A673 (cell line): ENCODE measurements around the gene ASTN2.

ENCODE experiments used
- EZH2 ChIP-seq: fragments of 200-600 bp; sonication (generic); IDR thresholded peaks from 2 replicates; pipeline ENCODE4 v1.6.1; 2017; ENCODE audit warnings: borderline replicate concordance, low read depth, mild to moderate bottlenecking, mixed read lengths, antibody characterized with exemption, low read length; ENCODE audit not compliant: poor library complexity, severe bottlenecking
- TF ChIP-seq, protein P1 (sequence below): fragments of 300-800, 200-600 bp; sonication (generic); conservative IDR thresholded peaks from 2 replicates; pipeline ENCODE4 v1.5.1; 2017; ENCODE audit warnings: low read depth, mild to moderate bottlenecking, antibody characterized with exemption, low read length, moderate library complexity, mixed read lengths

DNA sequence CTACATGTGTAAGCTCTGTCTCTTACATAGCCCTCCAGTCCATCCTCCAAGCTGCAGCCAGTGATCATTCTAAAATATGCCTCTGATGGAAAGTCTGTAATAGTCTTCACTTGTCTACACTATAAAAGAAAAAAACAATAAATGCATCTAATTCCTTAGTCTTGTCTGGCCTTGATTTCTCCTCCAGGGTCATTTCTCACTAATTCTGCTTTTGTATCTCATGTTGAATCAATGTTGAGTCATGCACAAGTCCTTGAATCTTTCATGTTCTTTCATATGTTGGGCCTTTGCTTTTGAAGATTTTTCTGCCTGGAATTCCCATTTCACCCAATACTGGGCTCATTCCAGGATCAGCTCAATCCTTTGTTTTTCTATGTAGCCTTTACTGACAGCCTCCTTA, 848.9 kb downstream of the ASTN2 start:
- TF ChIP-seq, protein P1, sequence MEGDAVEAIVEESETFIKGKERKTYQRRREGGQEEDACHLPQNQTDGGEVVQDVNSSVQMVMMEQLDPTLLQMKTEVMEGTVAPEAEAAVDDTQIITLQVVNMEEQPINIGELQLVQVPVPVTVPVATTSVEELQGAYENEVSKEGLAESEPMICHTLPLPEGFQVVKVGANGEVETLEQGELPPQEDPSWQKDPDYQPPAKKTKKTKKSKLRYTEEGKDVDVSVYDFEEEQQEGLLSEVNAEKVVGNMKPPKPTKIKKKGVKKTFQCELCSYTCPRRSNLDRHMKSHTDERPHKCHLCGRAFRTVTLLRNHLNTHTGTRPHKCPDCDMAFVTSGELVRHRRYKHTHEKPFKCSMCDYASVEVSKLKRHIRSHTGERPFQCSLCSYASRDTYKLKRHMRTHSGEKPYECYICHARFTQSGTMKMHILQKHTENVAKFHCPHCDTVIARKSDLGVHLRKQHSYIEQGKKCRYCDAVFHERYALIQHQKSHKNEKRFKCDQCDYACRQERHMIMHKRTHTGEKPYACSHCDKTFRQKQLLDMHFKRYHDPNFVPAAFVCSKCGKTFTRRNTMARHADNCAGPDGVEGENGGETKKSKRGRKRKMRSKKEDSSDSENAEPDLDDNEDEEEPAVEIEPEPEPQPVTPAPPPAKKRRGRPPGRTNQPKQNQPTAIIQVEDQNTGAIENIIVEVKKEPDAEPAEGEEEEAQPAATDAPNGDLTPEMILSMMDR, result no peak
- TF ChIP-seq EZH2, result no peak
